GM23338 (cell line): ENCODE data around the gene GALNT6. TPM values are rescaled to one million over a fixed set of nuclear protein-coding genes. Genes with fewer than 3 reads are reported as not detected.

Source experiments
- ATAC-seq: fragments of 200-7000 bp; cut with Tn5 transposase; 3 replicates; pipeline ENCODE4 v1.9.1; 2020
- DNase-seq: peaks from one replicate; pipeline ENCODE4 v3.0.0-alpha.2; 2015; ENCODE audit warnings: low spot score
- H2AFZ ChIP-seq: fragments of 200-600 bp; sonication (generic); 2 replicates; pipeline ENCODE4 v1.8.0; 2016; ENCODE audit warnings: antibody characterized with exemption, mild to moderate bottlenecking, moderate library complexity
- H3F3A ChIP-seq: fragments of 200-600 bp; sonication (generic); replicated peaks from 2 replicates; pipeline ENCODE4 v1.8.0; 2017; ENCODE audit warnings: antibody characterized with exemption, mixed run types, low read depth
- H3K27ac ChIP-seq: fragments of 200-600 bp; sonication (generic); 2 replicates; pipeline ENCODE4 v1.6.1; 2016; ENCODE audit warnings: low read depth
- H3K27me3 ChIP-seq: fragments of 200-600 bp; sonication (generic); 2 replicates; pipeline ENCODE4 v1.8.0; 2016; ENCODE audit warnings: mild to moderate bottlenecking, mixed run types, moderate library complexity; ENCODE audit not compliant: insufficient read depth
- H3K36me3 ChIP-seq: fragments of 200-600 bp; sonication (generic); 2 replicates; pipeline ENCODE4 v1.8.0; 2016; ENCODE audit warnings: mild to moderate bottlenecking; ENCODE audit not compliant: insufficient read depth
- H3K4me1 ChIP-seq: fragments of 200-600 bp; sonication (generic); 2 replicates; pipeline ENCODE4 v1.8.0; 2016; ENCODE audit warnings: mild to moderate bottlenecking, moderate library complexity; ENCODE audit not compliant: insufficient read depth
- H3K4me2 ChIP-seq: fragments of 200-600 bp; sonication (generic); 2 replicates; pipeline ENCODE4 v1.7.1; 2017; ENCODE audit warnings: mixed run types
- H3K4me3 ChIP-seq: fragments of 200-600 bp; sonication (generic); 2 replicates; pipeline ENCODE4 v1.6.1; 2016; ENCODE audit warnings: mixed run types
- H3K79me2 ChIP-seq: fragments of 200-600 bp; sonication (generic); replicated peaks from 2 replicates; pipeline ENCODE4 v1.8.0; 2017; ENCODE audit warnings: mild to moderate bottlenecking; ENCODE audit not compliant: insufficient read depth
- H3K9me2 ChIP-seq: fragments of 200-600 bp; sonication (generic); 2 replicates; pipeline ENCODE4 v1.8.0; 2017; ENCODE audit not compliant: insufficient read depth
- H4K20me1 ChIP-seq: fragments of 200-600 bp; sonication (generic); replicated peaks from 2 replicates; pipeline ENCODE4 v1.8.0; 2017; ENCODE audit warnings: mild to moderate bottlenecking; ENCODE audit not compliant: insufficient read depth
- H3K27ac Mint-ChIP-seq: 2 replicates; pipeline ENCODE4 v1.8.0; 2020; ENCODE audit warnings: inconsistent platforms, mild to moderate bottlenecking, moderate library complexity, mixed read lengths
- H3K27me3 Mint-ChIP-seq: 3 replicates; pipeline ENCODE4 v1.8.0; 2022; ENCODE audit warnings: low read depth, mild to moderate bottlenecking, moderate library complexity, mixed read lengths, inconsistent platforms; ENCODE audit not compliant: insufficient read depth, poor library complexity
- H3K36me3 Mint-ChIP-seq: 3 replicates; pipeline ENCODE4 v1.8.0; 2021; ENCODE audit warnings: low read depth, mild to moderate bottlenecking, inconsistent platforms, moderate library complexity, mixed read lengths
- H3K4me1 Mint-ChIP-seq: 3 replicates; pipeline ENCODE4 v1.8.0; 2020; ENCODE audit warnings: mild to moderate bottlenecking, inconsistent platforms, mixed read lengths
- H3K4me3 Mint-ChIP-seq: 3 replicates; pipeline ENCODE4 v1.8.0; 2021; ENCODE audit warnings: moderate library complexity, mild to moderate bottlenecking, inconsistent platforms, mixed read lengths
- H3K9me3 Mint-ChIP-seq: 3 replicates; pipeline ENCODE4 v1.8.0; 2020; ENCODE audit warnings: moderate library complexity, mild to moderate bottlenecking, inconsistent platforms, mixed read lengths
- CREB1 ChIP-seq: fragments of 250-450 bp; sonication (Bioruptor Pico); IDR thresholded peaks from 2 replicates; pipeline ENCODE4 v1.5.0; 2020; ENCODE audit warnings: low read depth, mild to moderate bottlenecking, moderate library complexity
- CTCF ChIP-seq, 2 experiments: fragments of 200-600 bp in 1 of 2; sonication (generic) in 1 of 2; conservative IDR thresholded peaks; 2 replicates each; pipeline versions ENCODE4 v1.5.1 to v1.6.1; 2016 to 2017; ENCODE audit warnings: antibody characterized with exemption in 2 of 2, low read depth in 2 of 2, mild to moderate bottlenecking in 2 of 2, moderate library complexity in 1 of 2
- ETS1 ChIP-seq: IDR thresholded peaks from 2 replicates; pipeline ENCODE4 v1.6.1; 2016; ENCODE audit warnings: antibody characterized with exemption
- EZH2phosphoT487 ChIP-seq: fragments of 200-600 bp; sonication (generic); IDR thresholded peaks from one replicate; pipeline ENCODE4 v1.8.1; 2018; ENCODE audit warnings: antibody characterized with exemption; ENCODE audit not compliant: unreplicated experiment
- JUNB ChIP-seq: IDR thresholded peaks from one replicate; pipeline ENCODE4 v1.6.1; 2016; ENCODE audit warnings: antibody characterized with exemption; ENCODE audit not compliant: unreplicated experiment
- REST ChIP-seq: IDR thresholded peaks from one replicate; pipeline ENCODE4 v1.6.1; 2018; ENCODE audit warnings: antibody characterized with exemption; ENCODE audit not compliant: unreplicated experiment
- STAT1 ChIP-seq: IDR thresholded peaks from one replicate; pipeline ENCODE4 v1.6.1; 2016; ENCODE audit warnings: antibody characterized with exemption; ENCODE audit not compliant: unreplicated experiment
- polyA plus RNA-seq: library from polyadenylated mRNA; unstranded; fragments of >200 nt; fragmentation: Nextera tagmentation; extraction: Ambion mirVana; gene quantifications from 2 replicates; pipeline ENCODE4 v1.2.1, GENCODE V29; 2016
- total RNA-seq: library from RNA; depleted of rRNA; stranded (reverse); fragments of >200 nt; shearing (Covaris generic); gene quantifications from 2 replicates; pipeline ENCODE4 v1.2.3, GENCODE V29; 2014

Gene GALNT6
- total and polyA plus RNA-seq, 2 experiments from 2014 or later, result 8.1 to 18.6 TPM

GRCh38 chr12:51362307-51362706 is 28.9 kb downstream of the GALNT6 start (continued):
- TF ChIP-seq REST (no peak), EZH2phosphoT487 (no peak), ETS1 (no peak), CTCF (conservative IDR thresholded peaks at IDR 0.05; ENCODE audit: low read depth in 2 of 2) (no peak)

GRCh38 chr12:51361161-51362016 is 29.8 kb downstream of the GALNT6 start:
- peaks cover 20% of the 10 kb centered on the region for H3K36me3 Mint-ChIP-seq
- Histone ChIP-seq H3K4me1 (no peaks in the 10 kb centered on the region), H4K20me1 (no peaks in the 10 kb centered on the region; the same call in 1 of the 2 replicates), H3K4me3 (no peak overlapping the region), H3K27me3 (no peaks in the 10 kb centered on the region), H3K4me2 (no peak overlapping the region), H3K79me2 (no peaks in the 10 kb centered on the region), H3K9me2 (no peaks in the 10 kb centered on the region), H3K36me3 (no peaks in the 10 kb centered on the region), H2AFZ (no peak overlapping the region), H3F3A (no peaks in the 10 kb centered on the region), H3K27ac (no peak overlapping the region)
- H3K4me3 Mint-ChIP-seq, result no peak overlapping the region
- no peaks in the 10 kb centered on the region for H3K4me1 Mint-ChIP-seq
- DNase-seq (no peak), ATAC-seq (no peak; the same call in 2 of the 3 replicates)
- no peaks in the 10 kb centered on the region for H3K9me3 Mint-ChIP-seq
- no peak overlapping the region for H3K27ac Mint-ChIP-seq
- peaks cover 4% of the 10 kb centered on the region for H3K27me3 Mint-ChIP-seq
- TF ChIP-seq JUNB (no peak), STAT1 (no peak), CREB1 (CRISPR knock-in tag) (no peak), REST (no peak)
